Measurements from ENCODE around the gene GNPAT. TPM values are rescaled to one million over a fixed set of nuclear protein-coding genes. Genes with fewer than 3 reads are reported as not detected.

Gene GNPAT
- total RNA-seq, 1 experiment from 2014 or later = 73.7 TPM

- no peaks in the 10 kb centered on the region for H3K9me3 ChIP-seq (ENCODE audit: low read depth, low read length, poor library complexity, severe bottlenecking)
- TF ChIP-seq CTCF (conservative IDR thresholded peaks at IDR 0.05; ENCODE audit: low read depth, low read length) (no peak), EZH2 (IDR thresholded peaks at IDR 0.05; ENCODE audit: borderline replicate concordance, low read depth, low read length, poor library complexity, severe bottlenecking) (no peak)
- intact Hi-C loops (cut with micrococcal nuclease; ENCODE audit: unreplicated experiment) = no loop called here
- H3K27ac ChIP-seq (ENCODE audit: low read depth, low read length, poor library complexity, severe bottlenecking) = no peak overlapping the region
- H3K36me3 ChIP-seq (ENCODE audit: insufficient read depth, low read length, poor library complexity, severe bottlenecking) = no peaks in the 10 kb centered on the region
- CTCF ChIA-PET = no interaction called here
- BruUV-seq (replicated peaks) = no TSS peak
- H3K27me3 ChIP-seq (replicated peaks; ENCODE audit: insufficient read depth, low read depth, low read length, poor library complexity) = no peaks in the 10 kb centered on the region
- DNase-seq (ENCODE audit: low spot score) = no peak
- no peak overlapping the region for H3K4me3 ChIP-seq (ENCODE audit: low read depth, low read length, poor library complexity, severe bottlenecking)
- H3K4me1 ChIP-seq (ENCODE audit: insufficient read depth, low read length, poor library complexity, severe bottlenecking) = no peaks in the 10 kb centered on the region
- POLR2A ChIA-PET (ENCODE audit: low non-redundant PET) = interaction anchor here (0.6 kb wide), 1 partner anchor 46 kb away, joined by 3 read pairs; no protein-coding TSS in a partner anchor
These were observed 24.5 kb upstream of the GNPAT start for GRCh38 chr1:231216498-231216897.

- Histone ChIP-seq H3K4me3 (ENCODE audit: low read depth, low read length, poor library complexity, severe bottlenecking) (no peak overlapping the region), H3K27me3 (replicated peaks; ENCODE audit: insufficient read depth, low read depth, low read length, poor library complexity) (no peaks in the 10 kb centered on the region), H3K9me3 (ENCODE audit: low read depth, low read length, poor library complexity, severe bottlenecking) (no peaks in the 10 kb centered on the region), H3K27ac (ENCODE audit: low read depth, low read length, poor library complexity, severe bottlenecking) (no peak overlapping the region), H3K4me1 (ENCODE audit: insufficient read depth, low read length, poor library complexity, severe bottlenecking) (no peaks in the 10 kb centered on the region), H3K36me3 (ENCODE audit: insufficient read depth, low read length, poor library complexity, severe bottlenecking) (no peaks in the 10 kb centered on the region)
- BruUV-seq (replicated peaks) = no TSS peak
- ChIA-PET POLR2A (ENCODE audit: low non-redundant PET) (interaction anchor here (0.6 kb wide), 1 partner anchor 47 kb away, joined by 3 read pairs; no protein-coding TSS in a partner anchor), CTCF (no interaction called here)
- intact Hi-C loops (cut with micrococcal nuclease; ENCODE audit: unreplicated experiment) = no loop called here
- TF ChIP-seq CTCF (conservative IDR thresholded peaks at IDR 0.05; ENCODE audit: low read depth, low read length) (no peak), EZH2 (IDR thresholded peaks at IDR 0.05; ENCODE audit: borderline replicate concordance, low read depth, low read length, poor library complexity, severe bottlenecking) (no peak)
- no peak for DNase-seq (ENCODE audit: low spot score)
These were observed 24.0 kb upstream of the GNPAT start for GRCh38 chr1:231217056-231217455.

DNA sequence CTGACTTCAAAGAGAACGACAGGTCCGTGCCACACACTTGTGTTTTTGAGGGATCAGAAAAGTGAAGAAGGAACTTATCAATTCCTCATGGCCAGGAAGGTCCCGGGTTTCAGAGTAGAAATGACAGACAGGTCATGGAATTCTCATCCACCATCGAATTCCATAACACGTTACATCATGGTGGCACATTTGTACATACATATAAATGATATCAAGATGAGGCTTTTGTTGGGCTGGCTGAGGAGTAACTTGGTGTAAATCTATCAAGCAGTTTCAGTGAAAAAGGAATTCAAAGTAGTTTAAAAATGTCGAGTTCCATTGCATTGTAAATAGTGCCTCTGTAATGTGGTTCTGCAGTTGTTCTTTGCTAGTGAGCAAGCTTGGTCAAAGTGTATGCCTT, 22.9 kb upstream of the GNPAT start:
- POLR2A ChIA-PET (ENCODE audit: low non-redundant PET) = no interaction called here
- intact Hi-C loops (cut with micrococcal nuclease; ENCODE audit: unreplicated experiment) = no loop called here
- Histone ChIP-seq H3K27ac (ENCODE audit: low read depth, low read length, poor library complexity, severe bottlenecking) (no peak overlapping the region), H3K4me3 (ENCODE audit: low read depth, low read length, poor library complexity, severe bottlenecking) (no peak overlapping the region), H3K27me3 (replicated peaks; ENCODE audit: insufficient read depth, low read depth, low read length, poor library complexity) (no peaks in the 10 kb centered on the region), H3K4me1 (ENCODE audit: insufficient read depth, low read length, poor library complexity, severe bottlenecking) (no peaks in the 10 kb centered on the region), H3K9me3 (ENCODE audit: low read depth, low read length, poor library complexity, severe bottlenecking) (no peaks in the 10 kb centered on the region), H3K36me3 (ENCODE audit: insufficient read depth, low read length, poor library complexity, severe bottlenecking) (no peaks in the 10 kb centered on the region)
- TF ChIP-seq EZH2 (IDR thresholded peaks at IDR 0.05; ENCODE audit: borderline replicate concordance, low read depth, low read length, poor library complexity, severe bottlenecking) (no peak), CTCF (conservative IDR thresholded peaks at IDR 0.05; ENCODE audit: low read depth, low read length) (no peak)
- DNase-seq (ENCODE audit: low spot score) = no peak
- CTCF ChIA-PET = interaction anchor here (0.6 kb wide), 1 partner anchor 385 kb away, joined by 3 read pairs; no protein-coding TSS in a partner anchor
- no TSS peak for BruUV-seq (replicated peaks)
